ENCODE data around the gene PTCD1. TPM values are rescaled to one million over a fixed set of nuclear protein-coding genes. Genes with fewer than 3 reads are reported as not detected.

The PTCD1 gene
- total RNA-seq, 1 donor: 7.6 TPM

- Histone ChIP-seq H3K4me3 (ENCODE audit: insufficient read depth, low read length) (no peak overlapping the region), H3K4me2 (ENCODE audit: insufficient read depth, low read length) (peak overlapping the region; percentile 61), H2AFZ (ENCODE audit: low read length) (no peak overlapping the region), H3K36me3 (ENCODE audit: insufficient read depth, low read length) (peaks cover 79% of the 10 kb centered on the region), H3K79me2 (ENCODE audit: insufficient read depth, low read length) (peaks cover 31% of the 10 kb centered on the region), H3K27ac (ENCODE audit: low read depth, low read length) (no peak overlapping the region), H3K9me3 (ENCODE audit: low read depth, low read length) (no peaks in the 10 kb centered on the region), H3K27me3 (ENCODE audit: insufficient read depth, low read length) (no peaks in the 10 kb centered on the region), H4K20me1 (ENCODE audit: insufficient read depth, low read length) (peaks cover 27% of the 10 kb centered on the region), H3K4me1 (ENCODE audit: insufficient read depth, low read length) (no peaks in the 10 kb centered on the region)
- no peak for TF ChIP-seq CTCF (IDR thresholded peaks at IDR 0.05; ENCODE audit: extremely low read depth, low read depth, low read length)
- DNase-seq (ENCODE audit: insufficient read length, low spot score, missing footprints): peak; percentile 85
These were observed 45.0 kb downstream of the PTCD1 start for GRCh38 chr7:99393355-99394187.

- Histone ChIP-seq H2AFZ (ENCODE audit: low read length) (no peak overlapping the region), H3K4me3 (ENCODE audit: insufficient read depth, low read length) (peak overlapping the region; percentile 33), H4K20me1 (ENCODE audit: insufficient read depth, low read length) (peaks cover 27% of the 10 kb centered on the region)
These were observed 45.8 kb downstream of the PTCD1 start for GRCh38 chr7:99392659-99393354.

GRCh38 chr7:99392046-99392445, 46.6 kb downstream of the PTCD1 start:
- Histone ChIP-seq H3K79me2 (ENCODE audit: insufficient read depth, low read length) (peaks cover 31% of the 10 kb centered on the region), H3K9me3 (ENCODE audit: low read depth, low read length) (no peaks in the 10 kb centered on the region), H3K4me3 (ENCODE audit: insufficient read depth, low read length) (no peak overlapping the region), H3K27ac (ENCODE audit: low read depth, low read length) (no peak overlapping the region), H3K36me3 (ENCODE audit: insufficient read depth, low read length) (peaks cover 81% of the 10 kb centered on the region), H2AFZ (ENCODE audit: low read length) (no peak overlapping the region), H3K27me3 (ENCODE audit: insufficient read depth, low read length) (no peaks in the 10 kb centered on the region), H3K4me2 (ENCODE audit: insufficient read depth, low read length) (no peak overlapping the region), H4K20me1 (ENCODE audit: insufficient read depth, low read length) (peaks cover 27% of the 10 kb centered on the region), H3K4me1 (ENCODE audit: insufficient read depth, low read length) (no peaks in the 10 kb centered on the region)
- TF ChIP-seq CTCF (IDR thresholded peaks at IDR 0.05; ENCODE audit: extremely low read depth, low read depth, low read length): no peak
- peak; percentile 58 for DNase-seq (ENCODE audit: insufficient read length, low spot score, missing footprints)

More at GRCh38 chr7:99392659-99393354, 45.8 kb downstream of the PTCD1 start:
- H3K9me3 ChIP-seq (ENCODE audit: low read depth, low read length): no peaks in the 10 kb centered on the region
- peak; percentile 84 for DNase-seq (ENCODE audit: insufficient read length, low spot score, missing footprints)
- H3K27me3 ChIP-seq (ENCODE audit: insufficient read depth, low read length): no peaks in the 10 kb centered on the region
- no peak for TF ChIP-seq CTCF (IDR thresholded peaks at IDR 0.05; ENCODE audit: extremely low read depth, low read depth, low read length)
- H3K79me2 ChIP-seq (ENCODE audit: insufficient read depth, low read length): peaks cover 31% of the 10 kb centered on the region
- no peak overlapping the region for H3K27ac ChIP-seq (ENCODE audit: low read depth, low read length)
- peak overlapping the region; percentile 61 for H3K4me2 ChIP-seq (ENCODE audit: insufficient read depth, low read length)
- H3K36me3 ChIP-seq (ENCODE audit: insufficient read depth, low read length): peaks cover 82% of the 10 kb centered on the region
- H3K4me1 ChIP-seq (ENCODE audit: insufficient read depth, low read length): no peaks in the 10 kb centered on the region
